Suprapubic skin (tissue), 4 donors: ENCODE results near the gene ADGRF1. TPM values are rescaled to one million over a fixed set of nuclear protein-coding genes. Genes with fewer than 3 reads are reported as not detected.

Experiments
- DNase-seq, 2 donors: peaks; one replicate each; pipeline ENCODE4 v3.0.0-alpha.2; 2019; ENCODE audit warnings: low spot score in 2 of 2
- H3K27ac ChIP-seq: fragments of 200-600 bp; sonication (generic); one replicate; pipeline ENCODE4 v1.5.1; 2019
- H3K27me3 ChIP-seq: fragments of 200-600 bp; sonication (generic); one replicate; pipeline ENCODE4 v1.5.1; 2019
- H3K36me3 ChIP-seq: fragments of 200-600 bp; sonication (generic); one replicate; pipeline ENCODE4 v1.5.1; 2019
- H3K4me1 ChIP-seq: fragments of 200-600 bp; sonication (generic); one replicate; pipeline ENCODE4 v1.5.1; 2019
- H3K4me3 ChIP-seq: fragments of 200-600 bp; sonication (generic); one replicate; pipeline ENCODE4 v1.5.1; 2019; ENCODE audit warnings: mild to moderate bottlenecking
- H3K9me3 ChIP-seq: fragments of 200-600 bp; sonication (generic); one replicate; pipeline ENCODE4 v1.5.1; 2019
- EP300 ChIP-seq: sonication (generic); formaldehyde crosslinking; IDR thresholded peaks from one replicate; pipeline ENCODE4 v1.6.1; 2017; ENCODE audit warnings: antibody characterized with exemption
- POLR2A ChIP-seq, 2 donors: fragments of 450-650 bp; IDR thresholded peaks; one replicate each; pipeline ENCODE4 v1.6.1; 2017; ENCODE audit warnings: antibody characterized with exemption in 2 of 2, mild to moderate bottlenecking in 2 of 2, moderate library complexity in 2 of 2
- POLR2AphosphoS5 ChIP-seq, 3 donors: sonication (generic); formaldehyde crosslinking; IDR thresholded peaks; one replicate each; pipeline ENCODE4 v1.6.1; 2017; ENCODE audit warnings: antibody characterized with exemption in 3 of 3
- WGBS: methylation state at CpG from one replicate; pipeline ENCODE4 v1.1.5; 2018; 5-methylcytosine and 5-hydroxymethylcytosine counted together
- total RNA-seq, 4 donors: library from RNA; depleted of rRNA; stranded (reverse); fragments of >200 nt; gene quantifications; one replicate each; pipeline ENCODE4 v1.1.0, GENCODE V29; 2016
- TF ChIP-seq, protein P1 (sequence below), 2 donors: fragments of 200-600 bp in 1 of 2; fragments of 450-650 bp in 1 of 2; sonication (generic) in 1 of 2; IDR thresholded peaks; one replicate each; pipeline ENCODE4 v1.5.1; 2016 to 2019; ENCODE audit warnings: antibody characterized with exemption in 2 of 2, mild to moderate bottlenecking in 1 of 2, moderate library complexity in 1 of 2

Gene ADGRF1
- total RNA-seq, 4 donors from 2014 or later = 0.31 to 0.42 TPM; not detected in 2

- Histone ChIP-seq H3K36me3 (no peaks in the 10 kb centered on the region), H3K27ac (no peak overlapping the region), H3K4me3 (no peak overlapping the region), H3K27me3 (no peaks in the 10 kb centered on the region), H3K4me1 (no peaks in the 10 kb centered on the region), H3K9me3 (no peaks in the 10 kb centered on the region)
- WGBS = 87% methylated on average over 7 of the region's 7 CpGs
- DNase-seq = no peak
- TF ChIP-seq POLR2AphosphoS5 (IDR thresholded peaks at IDR 0.05) (no peak), EP300 (no peak), POLR2A (IDR thresholded peaks at IDR 0.05) (no peak)
- TF ChIP-seq, protein P1, sequence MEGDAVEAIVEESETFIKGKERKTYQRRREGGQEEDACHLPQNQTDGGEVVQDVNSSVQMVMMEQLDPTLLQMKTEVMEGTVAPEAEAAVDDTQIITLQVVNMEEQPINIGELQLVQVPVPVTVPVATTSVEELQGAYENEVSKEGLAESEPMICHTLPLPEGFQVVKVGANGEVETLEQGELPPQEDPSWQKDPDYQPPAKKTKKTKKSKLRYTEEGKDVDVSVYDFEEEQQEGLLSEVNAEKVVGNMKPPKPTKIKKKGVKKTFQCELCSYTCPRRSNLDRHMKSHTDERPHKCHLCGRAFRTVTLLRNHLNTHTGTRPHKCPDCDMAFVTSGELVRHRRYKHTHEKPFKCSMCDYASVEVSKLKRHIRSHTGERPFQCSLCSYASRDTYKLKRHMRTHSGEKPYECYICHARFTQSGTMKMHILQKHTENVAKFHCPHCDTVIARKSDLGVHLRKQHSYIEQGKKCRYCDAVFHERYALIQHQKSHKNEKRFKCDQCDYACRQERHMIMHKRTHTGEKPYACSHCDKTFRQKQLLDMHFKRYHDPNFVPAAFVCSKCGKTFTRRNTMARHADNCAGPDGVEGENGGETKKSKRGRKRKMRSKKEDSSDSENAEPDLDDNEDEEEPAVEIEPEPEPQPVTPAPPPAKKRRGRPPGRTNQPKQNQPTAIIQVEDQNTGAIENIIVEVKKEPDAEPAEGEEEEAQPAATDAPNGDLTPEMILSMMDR (IDR thresholded peaks at IDR 0.05) = no peak
These were observed 32.5 kb downstream of the ADGRF1 start for GRCh38 chr6:47009583-47009982.

DNA sequence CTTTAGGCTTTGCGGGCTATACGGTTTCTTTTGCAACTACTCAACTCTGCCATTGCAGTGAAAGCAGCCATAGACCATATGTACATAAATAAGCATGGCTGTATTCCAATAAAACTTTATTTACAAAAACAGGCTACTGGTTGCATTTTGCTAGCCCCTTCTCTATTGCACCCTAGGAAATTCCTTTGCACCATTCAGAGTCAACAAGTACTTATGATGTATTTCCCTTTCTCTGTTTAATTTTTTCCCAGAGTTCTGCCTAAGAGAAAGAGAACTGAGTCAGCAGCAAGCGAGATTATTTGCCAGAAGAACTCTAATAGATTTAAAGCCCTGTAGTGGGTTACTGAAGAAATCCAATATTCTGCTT is 33.8 kb downstream of the ADGRF1 start:
- TF ChIP-seq POLR2A (IDR thresholded peaks at IDR 0.05) = no peak
- no peaks in the 10 kb centered on the region for H3K36me3 ChIP-seq
- H3K4me1 ChIP-seq = no peaks in the 10 kb centered on the region
- no peak overlapping the region for H3K4me3 ChIP-seq
- WGBS = 95% methylated on average over 3 of the region's 3 CpGs
- DNase-seq = no peak
- H3K9me3 ChIP-seq = no peaks in the 10 kb centered on the region
- H3K27ac ChIP-seq = no peak overlapping the region
- no peaks in the 10 kb centered on the region for H3K27me3 ChIP-seq

- H3K36me3 ChIP-seq = no peaks in the 10 kb centered on the region
- no peak for DNase-seq
- TF ChIP-seq EP300 (no peak), POLR2A (IDR thresholded peaks at IDR 0.05) (no peak), POLR2AphosphoS5 (IDR thresholded peaks at IDR 0.05) (no peak)
- TF ChIP-seq, protein P1 (IDR thresholded peaks at IDR 0.05) = no peak
- WGBS = 70% methylated on average over 3 of the region's 3 CpGs
- no peak overlapping the region for H3K27ac ChIP-seq
- H3K4me1 ChIP-seq = no peaks in the 10 kb centered on the region
- no peak overlapping the region for H3K4me3 ChIP-seq
- H3K9me3 ChIP-seq = no peaks in the 10 kb centered on the region
- no peaks in the 10 kb centered on the region for H3K27me3 ChIP-seq
These were observed 34.3 kb downstream of the ADGRF1 start for GRCh38 chr6:47007657-47008396.

DNA sequence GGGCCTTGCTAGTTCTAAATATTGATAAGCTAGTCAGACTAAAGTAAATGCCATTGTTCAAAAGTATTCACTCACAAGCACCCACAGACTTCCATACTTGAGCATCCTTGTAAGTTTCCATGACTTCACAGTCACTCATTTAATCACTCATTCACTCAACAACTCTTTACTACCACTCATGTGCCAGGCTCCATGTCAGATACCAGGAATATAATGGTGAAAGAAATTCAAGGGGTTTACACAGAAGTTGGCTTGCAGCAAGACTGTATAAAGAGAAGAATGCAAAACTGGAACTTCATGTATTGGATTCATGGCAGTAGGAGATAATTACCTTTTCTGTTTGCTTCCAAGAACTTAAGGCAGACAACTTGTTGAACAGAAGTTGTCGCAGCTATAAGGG is 36.6 kb downstream of the ADGRF1 start:
- Histone ChIP-seq H3K9me3 (no peaks in the 10 kb centered on the region), H3K27me3 (no peaks in the 10 kb centered on the region), H3K4me1 (no peaks in the 10 kb centered on the region), H3K36me3 (no peaks in the 10 kb centered on the region), H3K27ac (no peak overlapping the region), H3K4me3 (no peak overlapping the region)
- no peak for DNase-seq
- whole genome bisulfite sequencing = 80% methylated on average over 1 of the region's 1 CpG
- TF ChIP-seq EP300 (no peak), POLR2A (IDR thresholded peaks at IDR 0.05) (no peak), POLR2AphosphoS5 (IDR thresholded peaks at IDR 0.05) (no peak)
- TF ChIP-seq, protein P1 (IDR thresholded peaks at IDR 0.05) = no peak

DNA sequence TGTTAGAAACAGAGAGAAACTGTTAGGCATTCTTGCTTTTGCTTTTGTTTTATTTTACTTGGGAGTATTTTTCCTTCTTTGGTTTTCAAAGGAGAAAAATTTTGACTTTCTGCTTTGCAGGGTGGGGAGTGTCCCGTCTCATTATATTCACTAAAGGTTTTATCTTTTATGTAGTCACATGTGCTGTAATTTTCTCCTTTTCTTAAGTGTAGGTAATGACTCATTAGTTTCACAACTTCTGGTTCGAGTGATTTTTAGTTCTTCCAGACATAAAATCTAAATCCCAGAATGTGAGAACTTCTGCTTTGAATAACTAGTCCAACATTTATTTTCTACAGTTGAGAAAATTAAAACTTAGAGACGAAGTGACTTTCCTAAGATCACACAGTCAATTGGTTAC is 37.7 kb downstream of the ADGRF1 start:
- no peaks in the 10 kb centered on the region for H3K27me3 ChIP-seq
- DNase-seq = no peak
- WGBS = 56% methylated on average over 3 of the region's 3 CpGs
- H3K36me3 ChIP-seq = no peaks in the 10 kb centered on the region
- TF ChIP-seq POLR2A (IDR thresholded peaks at IDR 0.05) (no peak), EP300 (no peak), POLR2AphosphoS5 (IDR thresholded peaks at IDR 0.05) (no peak)
- TF ChIP-seq, protein P1 (IDR thresholded peaks at IDR 0.05) = no peak
- no peaks in the 10 kb centered on the region for H3K4me1 ChIP-seq
- H3K9me3 ChIP-seq = no peaks in the 10 kb centered on the region
- H3K27ac ChIP-seq = no peak overlapping the region
- H3K4me3 ChIP-seq = no peak overlapping the region

GRCh38 chr6:47000842-47001241 is 41.3 kb downstream of the ADGRF1 start:
- Histone ChIP-seq H3K27me3 (no peaks in the 10 kb centered on the region), H3K36me3 (no peaks in the 10 kb centered on the region), H3K4me3 (no peak overlapping the region), H3K27ac (no peak overlapping the region), H3K4me1 (no peaks in the 10 kb centered on the region), H3K9me3 (no peaks in the 10 kb centered on the region)
- DNase-seq = no peak
- 86% methylated on average over 4 of the region's 4 CpGs for WGBS
- TF ChIP-seq EP300 (no peak), POLR2A (IDR thresholded peaks at IDR 0.05) (no peak), POLR2AphosphoS5 (IDR thresholded peaks at IDR 0.05) (no peak)
- TF ChIP-seq, protein P1 (IDR thresholded peaks at IDR 0.05) = no peak
